HepG2 (cell line): ENCODE measurements around the gene RPS6KB1. TPM values are rescaled to one million over a fixed set of nuclear protein-coding genes. Genes with fewer than 3 reads are reported as not detected.

Experiments used
- AGO1 ChIP-seq: fragments of 200-400 bp; formaldehyde crosslinking; IDR thresholded peaks from 2 replicates; pipeline ENCODE4 v1.6.1; 2017; ENCODE audit warnings: mild to moderate bottlenecking, low read depth, low read length, moderate library complexity; ENCODE audit not compliant: poor library complexity, severe bottlenecking
- ARID2 ChIP-seq: sonication (generic); formaldehyde crosslinking; IDR thresholded peaks from 2 replicates; pipeline ENCODE4 v1.8.1; 2022; ENCODE audit warnings: mild to moderate bottlenecking, missing genetic modification reagents, borderline replicate concordance
- BCL6 ChIP-seq: IDR thresholded peaks from 2 replicates; pipeline ENCODE4 v1.6.1; 2016; ENCODE audit warnings: missing genetic modification reagents, missing compliant biosample characterization
- CEBPB ChIP-seq: IDR thresholded peaks from 2 replicates; pipeline ENCODE4 v1.6.1; 2011; ENCODE audit warnings: low read depth, low read length, improper control_type of control experiment, borderline replicate concordance
- FOSL2 ChIP-seq: sonication (generic); formaldehyde crosslinking; IDR thresholded peaks from 2 replicates; pipeline ENCODE4 v1.4.0; 2020; ENCODE audit warnings: missing genetic modification reagents
- KAT8 ChIP-seq: IDR thresholded peaks from 2 replicates; pipeline ENCODE4 v1.6.1; 2016; ENCODE audit warnings: missing genetic modification reagents, missing compliant biosample characterization
- NFIB ChIP-seq: sonication (generic); formaldehyde crosslinking; IDR thresholded peaks from 2 replicates; pipeline ENCODE4 v1.9.0; 2021; ENCODE audit warnings: missing genetic modification reagents, mild to moderate bottlenecking, borderline replicate concordance
- NFKB2 ChIP-seq: sonication (generic); formaldehyde crosslinking; IDR thresholded peaks from 2 replicates; pipeline ENCODE4 v1.4.0; 2020; ENCODE audit warnings: missing genetic modification reagents, borderline replicate concordance
- PCBP2 ChIP-seq: fragments of 200-400 bp; formaldehyde crosslinking; optimal IDR thresholded peaks from 2 replicates; pipeline ENCODE3; 2018; ENCODE audit warnings: low read length, low read depth; ENCODE audit not compliant: poor library complexity, severe bottlenecking
- PLSCR1 ChIP-seq: sonication (generic); formaldehyde crosslinking; IDR thresholded peaks from 2 replicates; pipeline ENCODE4 v1.5.0; 2020; ENCODE audit warnings: missing genetic modification reagents, mild to moderate bottlenecking, borderline replicate concordance
- RELA ChIP-seq: sonication (generic); formaldehyde crosslinking; IDR thresholded peaks from 2 replicates; pipeline ENCODE4 v1.4.0; 2020; ENCODE audit warnings: missing genetic modification reagents
- SIN3A ChIP-seq: IDR thresholded peaks from 2 replicates; pipeline ENCODE4 v1.6.1; 2011; ENCODE audit warnings: low read depth, mild to moderate bottlenecking, control low read depth, low read length, borderline replicate concordance
- SIX1 ChIP-seq: sonication (generic); formaldehyde crosslinking; IDR thresholded peaks from 2 replicates; pipeline ENCODE4 v1.4.0; 2020; ENCODE audit warnings: missing genetic modification reagents, borderline replicate concordance
- SNRNP70 ChIP-seq: fragments of 200-400 bp; formaldehyde crosslinking; IDR thresholded peaks from 2 replicates; pipeline ENCODE4 v1.6.1; 2017; ENCODE audit warnings: mild to moderate bottlenecking, low read depth, low read length, moderate library complexity
- TAF1 ChIP-seq: sonication (generic); formaldehyde crosslinking; IDR thresholded peaks from 2 replicates; pipeline ENCODE4 v1.4.0; 2020; ENCODE audit warnings: missing genetic modification reagents
- TGIF2 ChIP-seq: IDR thresholded peaks from 2 replicates; pipeline ENCODE4 v1.6.1; 2016; ENCODE audit warnings: control low read depth, missing compliant biosample characterization
- XBP1 ChIP-seq: sonication (generic); formaldehyde crosslinking; IDR thresholded peaks from 2 replicates; pipeline ENCODE4 v1.5.0; 2020; ENCODE audit warnings: missing genetic modification reagents
- YY1 ChIP-seq: IDR thresholded peaks from 2 replicates; pipeline ENCODE4 v1.6.1; 2011; ENCODE audit warnings: low read length, low read depth, moderate library complexity, mild to moderate bottlenecking; ENCODE audit not compliant: insufficient read depth, insufficient replicate concordance
- ZFP82 ChIP-seq: sonication (generic); formaldehyde crosslinking; IDR thresholded peaks from 2 replicates; pipeline ENCODE4 v1.5.1; 2020; ENCODE audit warnings: mild to moderate bottlenecking, missing genetic modification reagents, borderline replicate concordance
- ZNF17 ChIP-seq: sonication (generic); formaldehyde crosslinking; IDR thresholded peaks from 2 replicates; pipeline ENCODE4 v1.5.0; 2020; ENCODE audit warnings: mild to moderate bottlenecking, missing genetic modification reagents
- ZNF24 ChIP-seq: fragments of 450-650 bp; IDR thresholded peaks from 2 replicates; pipeline ENCODE4 v1.6.1; 2017; ENCODE audit warnings: antibody characterized with exemption, mild to moderate bottlenecking
- ZNF260 ChIP-seq: sonication (generic); formaldehyde crosslinking; IDR thresholded peaks from 2 replicates; pipeline ENCODE4 v1.4.0; 2020; ENCODE audit warnings: missing genetic modification reagents, low read depth, mild to moderate bottlenecking, borderline replicate concordance
- ZNF382 ChIP-seq: sonication (generic); formaldehyde crosslinking; IDR thresholded peaks from 2 replicates; pipeline ENCODE4 v1.5.0; 2020; ENCODE audit warnings: missing genetic modification reagents, mild to moderate bottlenecking, borderline replicate concordance
- ZNF510 ChIP-seq: sonication (generic); formaldehyde crosslinking; IDR thresholded peaks from 2 replicates; pipeline ENCODE4 v1.4.0; 2020; ENCODE audit warnings: low read depth, mild to moderate bottlenecking, missing genetic modification reagents
- ZNF557 ChIP-seq: sonication (generic); formaldehyde crosslinking; IDR thresholded peaks from 2 replicates; pipeline ENCODE4 v1.4.0; 2020; ENCODE audit warnings: missing genetic modification reagents
- ZNF710 ChIP-seq: sonication (generic); formaldehyde crosslinking; IDR thresholded peaks from 2 replicates; pipeline ENCODE4 v1.5.0; 2020; ENCODE audit warnings: mild to moderate bottlenecking, missing genetic modification reagents, borderline replicate concordance
- ZNF746 ChIP-seq: sonication (generic); formaldehyde crosslinking; IDR thresholded peaks from 2 replicates; pipeline ENCODE4 v1.8.0; 2022; ENCODE audit warnings: mild to moderate bottlenecking, missing genetic modification reagents
- ZSCAN21 ChIP-seq: sonication (generic); formaldehyde crosslinking; IDR thresholded peaks from 2 replicates; pipeline ENCODE4 v1.8.0; 2022; ENCODE audit warnings: mild to moderate bottlenecking, missing genetic modification reagents, moderate library complexity, borderline replicate concordance
- ZSCAN9 ChIP-seq: IDR thresholded peaks from 2 replicates; pipeline ENCODE4 v1.6.1; 2016; ENCODE audit warnings: borderline replicate concordance
- polyA plus RNA-seq, 8 experiments: library from polyadenylated mRNA; depleted of rRNA in 3 of 8; stranded (reverse) in 7 of 8; unstranded in 1 of 8; fragments of >200 nt; fragmentation: Illumina TruSeq in 4 of 8; extraction: Trizol in 4 of 8; gene quantifications; 2 replicates each; pipeline versions ENCODE4 v1.2.1 to v1.2.3, GENCODE V29; 2011 to 2016; ENCODE audit warnings: low read depth in 4 of 8, missing spikeins in 1 of 8, mixed read lengths in 1 of 8; ENCODE audit not compliant: insufficient read depth in 1 of 8
- total RNA-seq, 5 experiments: library from RNA; depleted of rRNA; stranded (reverse); fragments of >200 nt; fragmentation: Illumina TruSeq; extraction: Trizol; gene quantifications; 2 replicates each; pipeline ENCODE4 v1.2.3, GENCODE V29; 2016; ENCODE audit warnings: low read depth in 1 of 5

RPS6KB1 gene
- total and polyA plus RNA-seq, 2 of the 13 experiments (the other 11 are each of a cell fraction or from before 2014, with no cell fraction given), result 16.5 to 42.2 TPM

DNA sequence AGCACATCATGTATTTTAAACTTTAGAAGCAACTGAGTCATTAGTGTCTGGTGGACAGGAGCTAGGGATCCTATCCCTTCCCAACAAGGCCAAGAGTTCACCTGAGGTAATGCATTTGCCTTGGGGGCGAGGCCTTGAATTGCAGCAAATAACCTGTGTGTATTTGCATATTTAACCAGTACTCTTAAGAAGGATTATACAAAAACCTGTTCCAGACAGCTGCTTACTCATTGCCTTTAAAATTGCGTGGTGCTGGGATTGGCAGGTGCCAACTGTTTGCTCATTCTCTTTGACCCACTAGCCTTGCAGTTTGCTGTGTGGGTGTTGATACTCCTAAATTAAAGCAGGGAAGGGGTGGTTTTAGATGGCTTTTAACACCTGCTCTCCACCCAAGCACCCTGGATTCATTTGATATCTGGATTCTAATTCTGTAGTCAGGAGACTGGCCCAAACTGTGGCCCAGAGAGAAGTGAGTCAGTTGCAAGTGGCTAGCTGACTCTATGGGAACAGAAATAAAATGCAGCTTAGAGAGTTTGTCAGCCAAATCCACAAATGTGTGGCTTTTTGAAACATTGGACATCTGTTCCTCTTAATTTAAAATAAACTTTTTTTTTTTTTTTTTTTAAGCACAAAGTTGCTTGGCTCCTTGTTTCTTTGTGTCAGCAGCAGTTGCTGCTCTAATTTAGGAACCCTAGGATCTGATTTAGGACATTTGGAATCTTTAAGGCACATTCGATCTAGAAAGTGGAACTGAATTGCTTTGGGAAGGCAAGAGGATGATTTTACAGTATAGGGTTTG is 47.1 kb upstream of the RPS6KB1 start (continued):
- TF ChIP-seq CEBPB (peak; percentile 16; the same call in 1 of the 2 replicates), ZNF557 (no peak), PLSCR1 (CRISPR knock-in tag) (no peak), ZNF24 (no peak; the same call in none of the 2 replicates), ARID2 (CRISPR knock-in tag) (no peak), XBP1 (CRISPR knock-in tag) (no peak), YY1 (no peak), ZNF710 (CRISPR knock-in tag) (0 out of 2 replicates have a peak, but pooled peaks have one; percentile 37), AGO1 (no peak), SIN3A (0 out of 2 replicates have a peak, but pooled peaks have one; percentile 64), ZSCAN21 (CRISPR knock-in tag) (peak; percentile 25; the same call in 1 of the 2 replicates), SNRNP70 (no peak), TGIF2 (CRISPR knock-in tag) (peak; percentile 64; the same call in 1 of the 2 replicates), RELA (CRISPR knock-in tag) (no peak), ZNF17 (CRISPR knock-in tag) (no peak), TAF1 (peak; percentile 21; the same call in 1 of the 2 replicates), KAT8 (no peak), ZNF746 (CRISPR knock-in tag) (no peak), ZNF382 (CRISPR knock-in tag) (no peak), NFIB (CRISPR knock-in tag) (no peak), SIX1 (CRISPR knock-in tag) (peak; percentile 36; the same call in 1 of the 2 replicates), FOSL2 (CRISPR knock-in tag) (peak; percentile 82), ZNF510 (no peak; the same call in 1 of the 2 replicates), NFKB2 (CRISPR knock-in tag) (no peak), ZFP82 (CRISPR knock-in tag) (0 out of 2 replicates have a peak, but pooled peaks have one; percentile 18), PCBP2 (no peak), BCL6 (CRISPR knock-in tag) (peak; percentile 53; the same call in 1 of the 2 replicates), ZSCAN9 (CRISPR knock-in tag) (no peak), ZNF260 (no peak)
